PC-9 (cell line): ENCODE results near the gene CMTM8.

ENCODE experiments used
- CTCF ChIP-seq: fragments of 200-600 bp; sonication (generic); conservative IDR thresholded peaks from 2 replicates; pipeline ENCODE4 v1.6.1; 2017; ENCODE audit warnings: mixed run types, antibody characterized with exemption, mild to moderate bottlenecking, moderate library complexity
- EZH2 ChIP-seq: fragments of 200-600 bp; sonication (generic); IDR thresholded peaks from 2 replicates; pipeline ENCODE4 v1.8.0; 2017; ENCODE audit warnings: antibody characterized with exemption, low read depth

- TF ChIP-seq CTCF (peak; percentile 67), EZH2 (no peak)
These were observed 160.6 kb downstream of the CMTM8 start for GRCh38 chr3:32399030-32399620.
